Measurements from ENCODE around the gene POLR2M.

POLR2M gene

DNA sequence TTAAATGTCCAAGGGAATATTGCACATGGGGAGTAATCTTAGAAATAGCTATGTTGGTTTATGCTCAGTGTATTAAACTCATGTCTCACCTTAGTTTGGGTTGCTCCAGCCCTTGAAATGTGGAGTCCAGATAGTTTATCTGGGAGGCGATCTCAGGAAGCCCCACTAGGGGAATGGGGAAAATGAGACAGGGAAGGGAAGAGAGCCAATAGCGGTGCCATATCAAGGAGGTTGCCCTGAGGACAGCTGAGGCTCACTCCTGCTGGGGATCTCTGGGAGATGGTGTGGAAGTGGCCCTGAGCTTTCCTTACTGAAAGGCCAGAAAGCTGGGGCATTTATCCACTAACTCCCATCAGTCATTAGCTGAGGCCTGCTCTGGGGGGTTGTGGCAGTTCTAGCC, 43.3 kb upstream of the POLR2M start:
- H2AFZ ChIP-seq (ENCODE audit: low read length), result no peak overlapping the region
- no peak overlapping the region for H4K8ac ChIP-seq (ENCODE audit: low read depth, low read length)
- no peak overlapping the region for H3K14ac ChIP-seq (ENCODE audit: low read length)
- no peak overlapping the region for H3K18ac ChIP-seq (ENCODE audit: low read length)
- no peak overlapping the region for H3K9ac ChIP-seq (ENCODE audit: low read depth, low read length, poor library complexity)
- H3K36me3 ChIP-seq (replicated peaks in 1 of 2; ENCODE audit: control insufficient read depth in 2 of 2, insufficient read depth in 2 of 2, low read length in 2 of 2), result no peaks in the 10 kb centered on the region
- H3K27ac ChIP-seq (replicated peaks; ENCODE audit: low read length), result no peak overlapping the region
- H2BK5ac ChIP-seq (ENCODE audit: low read length), result no peak overlapping the region
- no peak overlapping the region for H3K4ac ChIP-seq (ENCODE audit: low read length)
- no peak overlapping the region for H2BK12ac ChIP-seq (ENCODE audit: low read length)
- WGBS, 2 donors (ENCODE audit: extremely low coverage in 2 of 2, insufficient read length in 2 of 2, insufficient replicate concordance in 1 of 2), result no CpG with 5 or more reads among the region's 2 CpGs
- DNase-seq (ENCODE audit: low spot score), result no peak
- H2BK120ac ChIP-seq (ENCODE audit: low read depth, low read length), result no peak overlapping the region
- H3K23ac ChIP-seq (ENCODE audit: low read depth, low read length, poor library complexity), result no peak overlapping the region
- no peak overlapping the region for H4K91ac ChIP-seq (ENCODE audit: low read depth, low read length, poor library complexity)
- no peak overlapping the region for H2AK5ac ChIP-seq (ENCODE audit: low read depth, low read length)
- peaks cover 0 to 56% (median 0%) of the 10 kb centered on the region in 3 experiments for H3K27me3 ChIP-seq (ENCODE audit: control insufficient read depth in 3 of 3, insufficient read depth in 3 of 3, low read depth in 1 of 3, low read length in 3 of 3)
- H3K4me3 ChIP-seq (ENCODE audit: low read length in 2 of 2), result no peak overlapping the region
- H3K79me1 ChIP-seq (ENCODE audit: low read depth, low read length), result no peaks in the 10 kb centered on the region
- H3K4me2 ChIP-seq (ENCODE audit: insufficient read depth, low read length, poor library complexity, severe bottlenecking), result no peak overlapping the region
- no peaks in the 10 kb centered on the region for H3K9me3 ChIP-seq (replicated peaks in 1 of 2; ENCODE audit: control insufficient read depth in 2 of 2, insufficient read depth in 1 of 2, low read depth in 1 of 2, low read length in 2 of 2)
- no peaks in the 10 kb centered on the region for H3K4me1 ChIP-seq (ENCODE audit: control insufficient read depth in 2 of 2, insufficient read depth in 1 of 2, low read depth in 1 of 2, low read length in 2 of 2)
- no peak overlapping the region for H2BK15ac ChIP-seq (ENCODE audit: low read length)

DNA sequence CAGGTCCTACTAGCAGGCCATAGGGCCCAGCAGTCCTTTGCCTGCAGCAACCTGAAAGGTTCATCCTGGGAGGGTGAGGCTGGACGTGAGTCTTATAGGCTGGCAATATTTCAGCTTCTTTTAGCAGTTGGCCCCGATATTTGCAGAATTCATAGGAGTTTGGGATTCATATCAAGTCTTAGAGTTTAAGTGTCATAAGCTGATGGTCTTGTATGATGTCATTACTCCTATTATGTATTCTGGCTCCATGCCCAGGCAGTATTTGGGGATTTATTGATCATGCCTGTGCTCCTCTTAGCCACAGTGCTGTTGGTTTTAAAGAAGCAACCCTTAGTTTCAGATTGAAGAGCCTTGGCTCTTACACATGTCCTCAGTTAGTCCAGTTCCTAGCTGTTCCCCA, 41.3 kb upstream of the POLR2M start:
- WGBS, 2 donors (ENCODE audit: extremely low coverage in 2 of 2, insufficient read length in 2 of 2, insufficient replicate concordance in 1 of 2), result no CpG with 5 or more reads among the region's 2 CpGs
- Histone ChIP-seq H2BK12ac (ENCODE audit: low read length) (no peak overlapping the region), H2BK120ac (ENCODE audit: low read depth, low read length) (no peak overlapping the region)

DNA sequence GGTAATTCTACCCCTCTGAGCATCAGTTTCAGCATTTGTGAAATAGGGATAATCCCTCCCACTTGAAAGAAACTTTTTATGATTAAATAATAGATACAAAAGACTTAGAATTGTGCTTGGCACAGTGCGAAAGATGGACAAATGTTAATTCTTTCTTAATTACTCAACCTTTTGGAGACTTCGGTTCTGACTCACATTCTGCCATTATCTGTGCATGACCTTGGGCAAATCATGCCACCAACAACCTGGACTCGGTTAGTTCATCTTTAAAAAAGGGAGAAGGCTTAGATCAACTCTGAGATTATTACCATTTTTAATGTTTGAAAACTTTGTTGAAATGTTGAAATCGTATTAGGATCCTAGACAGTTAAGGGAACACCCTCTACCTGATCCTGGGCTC, 40.6 kb upstream of the POLR2M start:
- no peak overlapping the region for H2AFZ ChIP-seq (ENCODE audit: low read length)
- no peak overlapping the region for H2AK5ac ChIP-seq (ENCODE audit: low read depth, low read length)
- H2BK12ac ChIP-seq (ENCODE audit: low read length), result no peak overlapping the region
- no peaks in the 10 kb centered on the region for H3K9me3 ChIP-seq (replicated peaks in 1 of 2; ENCODE audit: control insufficient read depth in 2 of 2, insufficient read depth in 1 of 2, low read depth in 1 of 2, low read length in 2 of 2)
- no peak overlapping the region for H4K8ac ChIP-seq (ENCODE audit: low read depth, low read length)
- H3K4me2 ChIP-seq (ENCODE audit: insufficient read depth, low read length, poor library complexity, severe bottlenecking), result no peak overlapping the region
- no peak overlapping the region for H3K14ac ChIP-seq (ENCODE audit: low read length)
- H3K36me3 ChIP-seq (replicated peaks in 1 of 2; ENCODE audit: control insufficient read depth in 2 of 2, insufficient read depth in 2 of 2, low read length in 2 of 2), result no peaks in the 10 kb centered on the region
- no peak overlapping the region for H3K27ac ChIP-seq (replicated peaks; ENCODE audit: low read length)
- H3K9ac ChIP-seq (ENCODE audit: low read depth, low read length, poor library complexity), result no peak overlapping the region
- H3K4me1 ChIP-seq (ENCODE audit: control insufficient read depth in 2 of 2, insufficient read depth in 1 of 2, low read depth in 1 of 2, low read length in 2 of 2), result no peaks in the 10 kb centered on the region
- H2BK120ac ChIP-seq (ENCODE audit: low read depth, low read length), result no peak overlapping the region
- no CpG with 5 or more reads among the region's 4 CpGs for WGBS, 2 donors (ENCODE audit: extremely low coverage in 2 of 2, insufficient read length in 2 of 2, insufficient replicate concordance in 1 of 2)
- no peak overlapping the region for H3K23ac ChIP-seq (ENCODE audit: low read depth, low read length, poor library complexity)
- no peak overlapping the region for H3K4me3 ChIP-seq (ENCODE audit: low read length in 2 of 2)
- H2BK5ac ChIP-seq (ENCODE audit: low read length), result no peak overlapping the region
- H3K18ac ChIP-seq (ENCODE audit: low read length), result no peak overlapping the region
- H3K79me1 ChIP-seq (ENCODE audit: low read depth, low read length), result no peaks in the 10 kb centered on the region
- no peak overlapping the region for H4K91ac ChIP-seq (ENCODE audit: low read depth, low read length, poor library complexity)
- no peak for DNase-seq (ENCODE audit: low spot score)
- H3K4ac ChIP-seq (ENCODE audit: low read length), result no peak overlapping the region
- peaks cover 0 to 42% (median 0%) of the 10 kb centered on the region in 3 experiments for H3K27me3 ChIP-seq (ENCODE audit: control insufficient read depth in 3 of 3, insufficient read depth in 3 of 3, low read depth in 1 of 3, low read length in 3 of 3)
- H2BK15ac ChIP-seq (ENCODE audit: low read length), result no peak overlapping the region

More for the DNA sequence above, 41.3 kb upstream of the POLR2M start:
- Histone ChIP-seq H3K79me1 (ENCODE audit: low read depth, low read length) (no peaks in the 10 kb centered on the region), H3K4me3 (ENCODE audit: low read length in 2 of 2) (no peak overlapping the region), H2BK5ac (ENCODE audit: low read length) (no peak overlapping the region), H3K18ac (ENCODE audit: low read length) (no peak overlapping the region), H2AK5ac (ENCODE audit: low read depth, low read length) (no peak overlapping the region), H2BK15ac (ENCODE audit: low read length) (no peak overlapping the region), H3K36me3 (replicated peaks in 1 of 2; ENCODE audit: control insufficient read depth in 2 of 2, insufficient read depth in 2 of 2, low read length in 2 of 2) (no peaks in the 10 kb centered on the region), H3K9ac (ENCODE audit: low read depth, low read length, poor library complexity) (no peak overlapping the region), H3K23ac (ENCODE audit: low read depth, low read length, poor library complexity) (no peak overlapping the region), H3K27me3 (ENCODE audit: control insufficient read depth in 3 of 3, insufficient read depth in 3 of 3, low read depth in 1 of 3, low read length in 3 of 3) (peaks cover 0 to 41% (median 0%) of the 10 kb centered on the region in 3 experiments), H3K4me1 (ENCODE audit: control insufficient read depth in 2 of 2, insufficient read depth in 1 of 2, low read depth in 1 of 2, low read length in 2 of 2) (no peaks in the 10 kb centered on the region), H3K4me2 (ENCODE audit: insufficient read depth, low read length, poor library complexity, severe bottlenecking) (no peak overlapping the region), H2AFZ (ENCODE audit: low read length) (no peak overlapping the region), H4K91ac (ENCODE audit: low read depth, low read length, poor library complexity) (no peak overlapping the region), H3K14ac (ENCODE audit: low read length) (no peak overlapping the region), H4K8ac (ENCODE audit: low read depth, low read length) (no peak overlapping the region), H3K9me3 (replicated peaks in 1 of 2; ENCODE audit: control insufficient read depth in 2 of 2, insufficient read depth in 1 of 2, low read depth in 1 of 2, low read length in 2 of 2) (no peaks in the 10 kb centered on the region), H3K27ac (replicated peaks; ENCODE audit: low read length) (no peak overlapping the region), H3K4ac (ENCODE audit: low read length) (no peak overlapping the region)
- DNase-seq (ENCODE audit: low spot score), result no peak

DNA sequence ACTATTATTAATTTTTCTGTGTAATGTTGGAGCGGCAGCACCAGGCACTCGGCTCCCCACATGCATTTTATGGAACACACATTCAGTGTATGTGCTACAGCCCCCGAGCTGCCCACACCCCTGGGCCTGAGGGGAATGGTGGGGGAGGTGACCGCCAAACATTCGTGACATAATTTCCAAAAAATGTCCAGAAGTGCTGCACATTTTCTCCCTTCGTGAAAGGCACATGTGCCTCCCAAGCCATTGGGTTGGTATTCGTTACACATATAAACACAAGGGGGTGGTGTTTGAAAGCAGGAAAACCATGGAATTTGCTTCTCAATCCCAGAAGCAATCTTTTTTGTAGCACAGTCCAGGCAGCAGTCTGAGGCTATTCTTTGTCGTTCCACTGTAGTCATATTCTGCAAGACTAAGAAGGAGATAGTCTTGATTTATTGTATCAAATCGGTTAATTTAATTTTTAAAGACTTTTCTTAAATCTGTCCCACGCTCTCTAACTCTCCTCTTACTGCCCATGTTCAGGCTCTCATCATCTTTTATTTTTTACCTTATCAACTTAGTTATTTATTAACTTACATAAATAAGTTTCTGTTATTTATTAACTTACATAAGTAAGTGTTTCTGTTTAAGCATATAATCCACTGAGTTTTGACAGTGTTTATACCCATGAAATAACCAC, 39.2 kb upstream of the POLR2M start:
- Histone ChIP-seq H3K4me1 (ENCODE audit: control insufficient read depth in 2 of 2, insufficient read depth in 1 of 2, low read depth in 1 of 2, low read length in 2 of 2) (no peaks in the 10 kb centered on the region), H2BK12ac (ENCODE audit: low read length) (no peak overlapping the region), H3K36me3 (replicated peaks in 1 of 2; ENCODE audit: control insufficient read depth in 2 of 2, insufficient read depth in 2 of 2, low read length in 2 of 2) (no peaks in the 10 kb centered on the region), H3K79me1 (ENCODE audit: low read depth, low read length) (no peaks in the 10 kb centered on the region), H3K18ac (ENCODE audit: low read length) (no peak overlapping the region), H2AFZ (ENCODE audit: low read length) (no peak overlapping the region), H3K4ac (ENCODE audit: low read length) (no peak overlapping the region), H3K9ac (ENCODE audit: low read depth, low read length, poor library complexity) (no peak overlapping the region), H2BK5ac (ENCODE audit: low read length) (no peak overlapping the region), H4K8ac (ENCODE audit: low read depth, low read length) (no peak overlapping the region), H3K4me2 (ENCODE audit: insufficient read depth, low read length, poor library complexity, severe bottlenecking) (no peak overlapping the region), H3K27me3 (ENCODE audit: control insufficient read depth in 3 of 3, insufficient read depth in 3 of 3, low read depth in 1 of 3, low read length in 3 of 3) (peaks cover 0 to 39% (median 0%) of the 10 kb centered on the region in 3 experiments), H3K14ac (ENCODE audit: low read length) (no peak overlapping the region), H3K4me3 (ENCODE audit: low read length in 2 of 2) (no peak overlapping the region), H3K9me3 (replicated peaks in 1 of 2; ENCODE audit: control insufficient read depth in 2 of 2, insufficient read depth in 1 of 2, low read depth in 1 of 2, low read length in 2 of 2) (no peaks in the 10 kb centered on the region), H4K91ac (ENCODE audit: low read depth, low read length, poor library complexity) (no peak overlapping the region), H2BK120ac (ENCODE audit: low read depth, low read length) (no peak overlapping the region), H3K27ac (replicated peaks; ENCODE audit: low read length) (no peak overlapping the region), H3K23ac (ENCODE audit: low read depth, low read length, poor library complexity) (no peak overlapping the region), H2AK5ac (ENCODE audit: low read depth, low read length) (no peak overlapping the region), H2BK15ac (ENCODE audit: low read length) (no peak overlapping the region)
- DNase-seq (ENCODE audit: low spot score), result no peak
- WGBS, 2 donors (ENCODE audit: extremely low coverage in 2 of 2, insufficient read length in 2 of 2, insufficient replicate concordance in 1 of 2), result no CpG with 5 or more reads among the region's 10 CpGs
